Neuronal stem cell (in vitro differentiated cells): ENCODE data around the gene TP53BP2.

Experiments used
- DNase-seq: peaks from one replicate; pipeline ENCODE4 v3.0.0-alpha.2; 2013; ENCODE audit warnings: low spot score
- H2AFZ ChIP-seq: one replicate; pipeline ENCODE4 v1.6.1; 2013; ENCODE audit warnings: mild to moderate bottlenecking, low read length, inconsistent platforms
- H2AK5ac ChIP-seq: 2 replicates; pipeline ENCODE4 v1.6.1; 2013; ENCODE audit warnings: low read depth, mild to moderate bottlenecking, inconsistent platforms, low read length, moderate library complexity, mixed read lengths
- H2BK120ac ChIP-seq: 2 replicates; pipeline ENCODE4 v1.6.1; 2013; ENCODE audit warnings: low read depth, mild to moderate bottlenecking, inconsistent platforms, low read length, moderate library complexity, mixed read lengths
- H2BK12ac ChIP-seq: one replicate; pipeline ENCODE4 v1.6.1; 2013; ENCODE audit warnings: low read length, inconsistent platforms
- H2BK15ac ChIP-seq: 2 replicates; pipeline ENCODE4 v1.6.1; 2013; ENCODE audit warnings: mild to moderate bottlenecking, low read length, inconsistent platforms, mixed read lengths
- H2BK5ac ChIP-seq: one replicate; pipeline ENCODE4 v1.6.1; 2013; ENCODE audit warnings: inconsistent platforms, mild to moderate bottlenecking, low read length, moderate library complexity
- H3K14ac ChIP-seq: one replicate; pipeline ENCODE4 v1.6.1; 2013; ENCODE audit warnings: low read length, inconsistent platforms
- H3K18ac ChIP-seq: 2 replicates; pipeline ENCODE4 v1.6.1; 2013; ENCODE audit warnings: low read length, inconsistent platforms
- H3K23ac ChIP-seq: 2 replicates; pipeline ENCODE4 v1.6.1; 2013; ENCODE audit warnings: low read depth, mild to moderate bottlenecking, mixed read lengths, low read length, inconsistent platforms; ENCODE audit not compliant: poor library complexity
- H3K27ac ChIP-seq: replicated peaks from 3 replicates; pipeline ENCODE4 v1.5.1; 2013; ENCODE audit warnings: low read length, inconsistent platforms
- H3K27me3 ChIP-seq, 3 experiments: 2 replicates each; pipeline ENCODE4 v1.6.1; 2013; ENCODE audit warnings: low read length in 3 of 3, mild to moderate bottlenecking in 2 of 3, inconsistent platforms in 1 of 3, low read depth in 1 of 3, mixed read lengths in 1 of 3, moderate library complexity in 1 of 3; ENCODE audit not compliant: control insufficient read depth in 3 of 3, insufficient read depth in 3 of 3
- H3K36me3 ChIP-seq, 2 donors: replicated peaks in 1 of 2; 2 replicates each; pipeline ENCODE4 v1.6.1; 2013; ENCODE audit warnings: low read length in 2 of 2; ENCODE audit not compliant: control insufficient read depth in 2 of 2, insufficient read depth in 2 of 2
- H3K4ac ChIP-seq: 2 replicates; pipeline ENCODE4 v1.6.1; 2013; ENCODE audit warnings: inconsistent platforms, mild to moderate bottlenecking, low read length, moderate library complexity
- H3K4me1 ChIP-seq, 2 donors: 1 replicate in 1 of 2; 2 replicates in 1 of 2; pipeline ENCODE4 v1.6.1; 2013; ENCODE audit warnings: low read length in 2 of 2, low read depth in 1 of 2; ENCODE audit not compliant: control insufficient read depth in 2 of 2, insufficient read depth in 1 of 2
- H3K4me2 ChIP-seq: one replicate; pipeline ENCODE4 v1.6.1; 2013; ENCODE audit warnings: mild to moderate bottlenecking, low read length, inconsistent platforms; ENCODE audit not compliant: insufficient read depth, poor library complexity, severe bottlenecking
- H3K4me3 ChIP-seq, 2 donors: 2 replicates each; pipeline ENCODE4 v1.5.1; 2013; ENCODE audit warnings: low read length in 2 of 2, mild to moderate bottlenecking in 2 of 2, inconsistent platforms in 1 of 2, moderate library complexity in 1 of 2
- H3K79me1 ChIP-seq: one replicate; pipeline ENCODE4 v1.6.1; 2013; ENCODE audit warnings: low read depth, mild to moderate bottlenecking, inconsistent platforms, low read length, moderate library complexity
- H3K9ac ChIP-seq: one replicate; pipeline ENCODE4 v1.6.1; 2013; ENCODE audit warnings: mild to moderate bottlenecking, low read depth, low read length, inconsistent platforms; ENCODE audit not compliant: poor library complexity
- H3K9me3 ChIP-seq, 2 donors: replicated peaks in 1 of 2; 2 replicates each; pipeline versions ENCODE3 to v1.6.1; 2013; ENCODE audit warnings: low read length in 2 of 2, mild to moderate bottlenecking in 2 of 2, inconsistent platforms in 1 of 2, low read depth in 1 of 2, mixed read lengths in 1 of 2, moderate library complexity in 1 of 2; ENCODE audit not compliant: control insufficient read depth in 2 of 2, insufficient read depth in 1 of 2
- H4K8ac ChIP-seq: one replicate; pipeline ENCODE4 v1.6.1; 2013; ENCODE audit warnings: low read depth, mild to moderate bottlenecking, inconsistent platforms, low read length, moderate library complexity
- H4K91ac ChIP-seq: one replicate; pipeline ENCODE4 v1.6.1; 2013; ENCODE audit warnings: low read length, low read depth, mild to moderate bottlenecking, inconsistent platforms; ENCODE audit not compliant: poor library complexity
- WGBS, 2 donors: extraction: QIAGEN DNeasy Blood & Tissue Kit; methylation state at CpG; one replicate each; pipeline ENCODE4 v1.1.7; 2013; ENCODE audit warnings: missing lambda C conversion rate in 2 of 2, mixed read lengths in 1 of 2; ENCODE audit not compliant: insufficient read length in 2 of 2, insufficient replicate concordance in 1 of 2; ENCODE audit errors: extremely low coverage in 2 of 2; 5-methylcytosine and 5-hydroxymethylcytosine counted together

The TP53BP2 gene

GRCh38 chr1:223765036-223765718, 80.6 kb downstream of the TP53BP2 start:
- Histone ChIP-seq H3K14ac (no peak overlapping the region), H2AFZ (no peak overlapping the region), H4K8ac (no peak overlapping the region), H3K4ac (no peak overlapping the region), H4K91ac (no peak overlapping the region), H3K4me2 (no peak overlapping the region), H3K27ac (peak overlapping the region; percentile 14), H2BK120ac (no peak overlapping the region), H3K79me1 (no peaks in the 10 kb centered on the region), H3K27me3 (no peaks in the 10 kb centered on the region), H2BK12ac (no peak overlapping the region), H3K9ac (no peak overlapping the region), H3K4me3 (no peak overlapping the region), H3K4me1 (peaks cover 0 to 10% of the 10 kb centered on the region in 2 donors), H2BK5ac (peak overlapping the region; percentile 49), H3K9me3 (no peaks in the 10 kb centered on the region), H3K18ac (no peak overlapping the region), H2BK15ac (no peak overlapping the region), H2AK5ac (no peak overlapping the region), H3K36me3 (peaks cover 14 to 76% of the 10 kb centered on the region in 2 donors), H3K23ac (no peak overlapping the region)
- WGBS, 2 donors = no CpG with 5 or more reads among the region's 9 CpGs
- DNase-seq = no peak

- Histone ChIP-seq H3K4ac (no peak overlapping the region), H3K4me2 (no peak overlapping the region), H3K4me3 (no peak overlapping the region), H2AFZ (no peak overlapping the region), H3K27me3 (no peaks in the 10 kb centered on the region), H2AK5ac (no peak overlapping the region), H3K9me3 (no peaks in the 10 kb centered on the region), H3K27ac (no peak overlapping the region), H2BK12ac (no peak overlapping the region), H3K18ac (no peak overlapping the region), H2BK120ac (no peak overlapping the region), H4K91ac (no peak overlapping the region), H3K79me1 (no peaks in the 10 kb centered on the region), H3K14ac (no peak overlapping the region), H3K9ac (peak overlapping the region; percentile 55), H3K23ac (no peak overlapping the region), H2BK5ac (no peak overlapping the region), H4K8ac (peak overlapping the region; percentile 9), H3K4me1 (peaks cover 0 to 10% of the 10 kb centered on the region in 2 donors), H3K36me3 (peaks cover 14 to 77% of the 10 kb centered on the region in 2 donors), H2BK15ac (no peak overlapping the region)
- DNase-seq = no peak
- WGBS, 2 donors = no CpG with 5 or more reads among the region's 5 CpGs
Observed at GRCh38 chr1:223763881-223764280, 81.9 kb downstream of the TP53BP2 start.

- H3K27me3 ChIP-seq = no peaks in the 10 kb centered on the region
- no peaks in the 10 kb centered on the region for H3K9me3 ChIP-seq
- peaks cover 13 to 81% of the 10 kb centered on the region in 2 donors for H3K36me3 ChIP-seq
- no peak overlapping the region for H2BK15ac ChIP-seq
- no peak overlapping the region for H2BK12ac ChIP-seq
- H2BK5ac ChIP-seq = no peak overlapping the region
- no peak overlapping the region for H3K18ac ChIP-seq
- H3K4ac ChIP-seq = no peak overlapping the region
- H3K4me3 ChIP-seq = no peak overlapping the region
- peaks cover 0 to 10% of the 10 kb centered on the region in 2 donors for H3K4me1 ChIP-seq
- no peak overlapping the region for H3K4me2 ChIP-seq
- H3K14ac ChIP-seq = no peak overlapping the region
- H4K91ac ChIP-seq = no peak overlapping the region
- no CpG with 5 or more reads among the region's 5 CpGs for whole genome bisulfite sequencing, 2 donors
- H3K9ac ChIP-seq = peak overlapping the region; percentile 51
- no peak for DNase-seq
- H2AFZ ChIP-seq = no peak overlapping the region
- H2AK5ac ChIP-seq = no peak overlapping the region
- H4K8ac ChIP-seq = no peak overlapping the region
- H2BK120ac ChIP-seq = no peak overlapping the region
- no peaks in the 10 kb centered on the region for H3K79me1 ChIP-seq
- H3K23ac ChIP-seq = no peak overlapping the region
- no peak overlapping the region for H3K27ac ChIP-seq
Observed at GRCh38 chr1:223763251-223763650, 82.5 kb downstream of the TP53BP2 start.

- no peak overlapping the region for H3K4ac ChIP-seq
- no peak overlapping the region for H4K8ac ChIP-seq
- no peak overlapping the region for H2AFZ ChIP-seq
- no peaks in the 10 kb centered on the region for H3K27me3 ChIP-seq
- no peak overlapping the region for H4K91ac ChIP-seq
- H2BK12ac ChIP-seq = no peak overlapping the region
- no peak for DNase-seq
- peaks cover 0 to 10% of the 10 kb centered on the region in 2 donors for H3K4me1 ChIP-seq
- H3K14ac ChIP-seq = no peak overlapping the region
- no CpG with 5 or more reads among the region's 7 CpGs for WGBS, 2 donors
- no peak overlapping the region for H3K18ac ChIP-seq
- peaks cover 18 to 98% of the 10 kb centered on the region in 2 donors for H3K36me3 ChIP-seq
- no peaks in the 10 kb centered on the region for H3K9me3 ChIP-seq
- no peak overlapping the region for H3K4me3 ChIP-seq
- no peak overlapping the region for H2BK5ac ChIP-seq
- H3K9ac ChIP-seq = no peak overlapping the region
- no peak overlapping the region for H3K4me2 ChIP-seq
- H2AK5ac ChIP-seq = no peak overlapping the region
- no peaks in the 10 kb centered on the region for H3K79me1 ChIP-seq
- H3K27ac ChIP-seq = no peak overlapping the region
- no peak overlapping the region for H2BK15ac ChIP-seq
- no peak overlapping the region for H3K23ac ChIP-seq
- H2BK120ac ChIP-seq = no peak overlapping the region
Observed at GRCh38 chr1:223761411-223761810, 84.3 kb downstream of the TP53BP2 start.
